Endometrial microvascular endothelial cells (primary cell): Measurements from ENCODE around the gene TGM1. TPM values are rescaled to one million over a fixed set of nuclear protein-coding genes. Genes with fewer than 3 reads are reported as not detected.
"Not testable (repeated sequence)": the region's sequence is repeated elsewhere in the genome, so short reads cannot be mapped to it uniquely, and the experiment has no call there.

Experiments
- in situ Hi-C: cut with HindIII; loops from 2 replicates; pipeline ENCODE4 v1.10.0; 2017; ENCODE audit warnings: low sequenced_read_pairs, low pct_unique_long_range_greater_than_20kb; ENCODE audit errors: inconsistent ontology term
- total RNA-seq: library from RNA; depleted of rRNA; stranded (reverse); fragments of >200 nt; gene quantifications from one replicate; pipeline ENCODE4 v1.2.3, GENCODE V29; 2015; ENCODE audit errors: inconsistent ontology term

TGM1 gene
- total RNA-seq, 1 donor from 2014 or later: not detected

GRCh38 chr14:24219080-24219479, 43.9 kb downstream of the TGM1 start:
- in situ Hi-C loops: no loop called here

- in situ Hi-C loops: not testable (repeated sequence)
Measured at GRCh38 chr14:24216876-24217275, 46.1 kb downstream of the TGM1 start.

GRCh38 chr14:24216345-24216699, 46.7 kb downstream of the TGM1 start:
- in situ Hi-C loops: no loop called here

GRCh38 chr14:24215495-24216344, 47.3 kb downstream of the TGM1 start, which contains the start of gene MDP1:
Gene MDP1, minus strand, starts transcription at chr14:24216066. Its CDS starts 111 bp downstream, at chr14:24215955.
- in situ Hi-C loops: no loop called here

- in situ Hi-C loops: no loop called here
Measured at GRCh38 chr14:24213866-24214662, 48.9 kb downstream of the TGM1 start.

- in situ Hi-C loops: no loop called here
Measured at GRCh38 chr14:24212924-24213865, 49.8 kb downstream of the TGM1 start, which contains the start of gene CHMP4A. Gene CHMP4A, minus strand, starts transcription at chr14:24213488. Its CDS starts 49 bp downstream, at chr14:24213439.

GRCh38 chr14:24211311-24211710, 51.7 kb downstream of the TGM1 start:
- in situ Hi-C loops: no loop called here

GRCh38 chr14:24207625-24208024, 55.4 kb downstream of the TGM1 start:
- in situ Hi-C loops: loop anchor here (10.0 kb wide), 1 partner anchor 87 kb away; the partner anchor contains the start of genes DHRS1 and NOP9

GRCh38 chr14:24207104-24207551, 55.8 kb downstream of the TGM1 start:
- in situ Hi-C loops: loop anchor here (10.0 kb wide), 1 partner anchor 88 kb away; the partner anchor contains the start of genes DHRS1 and NOP9

GRCh38 chr14:24206260-24207103, 56.5 kb downstream of the TGM1 start:
- in situ Hi-C loops: loop anchor here (10.0 kb wide), 1 partner anchor 88 kb away; the partner anchor contains the start of genes DHRS1 and NOP9

GRCh38 chr14:24204163-24205146, 58.5 kb downstream of the TGM1 start:
- in situ Hi-C loops: loop anchor here (10.0 kb wide), 1 partner anchor 90 kb away; the partner anchor contains the start of genes DHRS1 and NOP9

- in situ Hi-C loops: loop anchor here (10.0 kb wide), 1 partner anchor 91 kb away; the partner anchor contains the start of genes DHRS1 and NOP9
Measured at GRCh38 chr14:24203249-24203886, 59.6 kb downstream of the TGM1 start.

GRCh38 chr14:24202538-24202937, 60.4 kb downstream of the TGM1 start:
- in situ Hi-C loops: loop anchor here (10.0 kb wide), 1 partner anchor 92 kb away; the partner anchor contains the start of genes DHRS1 and NOP9
